Omental fat pad (tissue), 4 donors: Measurements from ENCODE around the gene RIPPLY3. TPM values are rescaled to one million over a fixed set of nuclear protein-coding genes. Genes with fewer than 3 reads are reported as not detected.
"Not testable (repeated sequence)": the region's sequence is repeated elsewhere in the genome, so short reads cannot be mapped to it uniquely, and the experiment has no call there.

ENCODE experiments used
- ATAC-seq: fragments of 150-250 bp; one replicate; pipeline ENCODE4 v1.9.1; 2016; ENCODE audit warnings: mild to moderate bottlenecking, moderate library complexity; ENCODE audit not compliant: low FRiP score
- DNase-seq: peaks from one replicate; pipeline ENCODE4 v3.0.0-alpha.2; 2019; ENCODE audit warnings: low spot score
- total RNA-seq, 4 donors: library from RNA; depleted of rRNA; stranded (reverse); fragments of >200 nt; gene quantifications; one replicate each; pipeline ENCODE4 v1.1.0, GENCODE V29; 2016
- TF ChIP-seq, protein P1 (sequence below), 3 donors: fragments of 450-650 bp; IDR thresholded peaks; one replicate each; pipeline ENCODE4 v1.5.1; 2016 to 2017; ENCODE audit warnings: antibody characterized with exemption in 3 of 3, mild to moderate bottlenecking in 3 of 3, moderate library complexity in 2 of 3

The RIPPLY3 gene
- total RNA-seq, 4 donors from 2014 or later, result not detected

DNA sequence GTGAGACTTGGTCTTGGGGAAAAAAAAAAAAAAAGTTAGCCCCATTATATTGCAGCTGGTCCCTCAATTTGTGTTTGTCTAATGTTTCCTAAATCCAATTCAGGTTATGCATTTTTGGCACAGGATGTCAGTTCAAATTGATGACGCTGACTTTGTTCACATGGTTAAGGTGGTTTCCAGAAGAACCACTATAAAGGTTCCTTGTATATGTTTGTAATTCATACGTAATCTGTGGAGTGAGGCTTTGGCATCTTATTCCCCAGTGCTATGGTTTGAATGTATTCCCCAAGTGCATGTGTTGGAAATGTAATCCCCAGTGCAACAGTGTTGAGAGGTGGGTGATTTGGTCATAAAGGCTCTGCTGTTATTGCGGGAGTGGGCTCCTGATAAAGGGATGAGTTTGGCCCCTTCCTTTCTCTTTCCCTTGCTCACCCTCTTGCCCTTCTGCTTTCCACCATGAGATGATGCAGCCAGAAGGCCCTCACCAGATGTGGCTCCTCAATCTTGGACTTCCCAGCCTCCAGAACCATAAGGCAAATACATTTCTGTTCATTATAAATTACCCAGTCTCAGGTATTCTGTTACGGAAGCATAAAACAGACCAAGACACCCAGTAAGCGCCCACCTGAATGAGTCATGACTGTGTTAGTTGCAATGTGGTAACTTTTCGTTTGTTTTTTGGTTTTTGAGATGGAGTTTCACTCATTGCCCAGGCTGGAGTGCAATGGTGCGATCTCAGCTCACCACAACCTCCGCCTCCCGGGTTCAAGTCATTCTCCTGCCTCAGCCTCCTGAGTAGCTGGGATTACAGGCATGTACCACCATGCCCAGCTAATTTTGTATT, 20.5 kb upstream of the RIPPLY3 start:
- TF ChIP-seq, protein P1, sequence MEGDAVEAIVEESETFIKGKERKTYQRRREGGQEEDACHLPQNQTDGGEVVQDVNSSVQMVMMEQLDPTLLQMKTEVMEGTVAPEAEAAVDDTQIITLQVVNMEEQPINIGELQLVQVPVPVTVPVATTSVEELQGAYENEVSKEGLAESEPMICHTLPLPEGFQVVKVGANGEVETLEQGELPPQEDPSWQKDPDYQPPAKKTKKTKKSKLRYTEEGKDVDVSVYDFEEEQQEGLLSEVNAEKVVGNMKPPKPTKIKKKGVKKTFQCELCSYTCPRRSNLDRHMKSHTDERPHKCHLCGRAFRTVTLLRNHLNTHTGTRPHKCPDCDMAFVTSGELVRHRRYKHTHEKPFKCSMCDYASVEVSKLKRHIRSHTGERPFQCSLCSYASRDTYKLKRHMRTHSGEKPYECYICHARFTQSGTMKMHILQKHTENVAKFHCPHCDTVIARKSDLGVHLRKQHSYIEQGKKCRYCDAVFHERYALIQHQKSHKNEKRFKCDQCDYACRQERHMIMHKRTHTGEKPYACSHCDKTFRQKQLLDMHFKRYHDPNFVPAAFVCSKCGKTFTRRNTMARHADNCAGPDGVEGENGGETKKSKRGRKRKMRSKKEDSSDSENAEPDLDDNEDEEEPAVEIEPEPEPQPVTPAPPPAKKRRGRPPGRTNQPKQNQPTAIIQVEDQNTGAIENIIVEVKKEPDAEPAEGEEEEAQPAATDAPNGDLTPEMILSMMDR (IDR thresholded peaks at IDR 0.05), result no peak
- DNase-seq (no peak), ATAC-seq (no peak)

DNA sequence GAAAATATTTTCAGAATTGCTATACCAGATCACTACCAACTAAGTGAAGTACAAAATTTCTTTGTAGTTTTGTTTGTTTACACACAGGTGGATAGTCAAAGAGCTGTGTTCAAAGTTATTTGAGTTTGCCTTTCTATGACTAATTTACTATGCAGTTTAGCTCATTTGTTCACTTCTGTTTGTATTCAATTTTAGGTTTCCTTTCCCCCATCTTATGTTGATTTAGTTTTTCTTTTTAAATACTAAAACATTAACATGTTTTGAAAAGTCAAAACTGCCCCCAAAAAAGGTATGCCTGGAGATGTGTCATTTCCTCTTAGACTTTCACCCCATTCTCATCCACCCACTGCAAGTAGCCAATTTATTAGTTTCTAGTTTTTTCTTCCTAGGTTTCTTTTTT, 18.7 kb upstream of the RIPPLY3 start:
- DNase-seq (no peak), ATAC-seq (no peak)
- TF ChIP-seq, protein P1 (IDR thresholded peaks at IDR 0.05), result no peak

DNA sequence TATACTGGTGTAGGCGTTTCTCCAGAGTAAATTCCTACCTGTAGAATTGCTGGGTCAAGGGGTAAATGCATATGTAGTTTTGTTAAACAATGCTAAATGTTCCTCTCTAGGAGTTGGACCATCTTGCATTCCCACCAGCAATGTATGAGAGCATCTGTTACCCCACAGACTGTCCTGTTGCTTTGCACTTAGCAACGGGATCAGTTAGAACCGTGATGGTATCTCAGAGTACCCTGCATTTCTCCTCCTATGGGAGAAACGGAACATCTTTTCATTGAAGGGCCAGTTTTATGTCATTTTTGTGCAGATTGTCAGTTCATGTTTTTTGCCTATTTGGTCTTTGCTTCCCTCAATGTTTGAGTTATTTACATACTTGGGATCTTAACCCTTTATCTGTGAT, 18.0 kb upstream of the RIPPLY3 start:
- TF ChIP-seq, protein P1 (IDR thresholded peaks at IDR 0.05), result no peak
- ATAC-seq, result no peak
- DNase-seq, result no peak

DNA sequence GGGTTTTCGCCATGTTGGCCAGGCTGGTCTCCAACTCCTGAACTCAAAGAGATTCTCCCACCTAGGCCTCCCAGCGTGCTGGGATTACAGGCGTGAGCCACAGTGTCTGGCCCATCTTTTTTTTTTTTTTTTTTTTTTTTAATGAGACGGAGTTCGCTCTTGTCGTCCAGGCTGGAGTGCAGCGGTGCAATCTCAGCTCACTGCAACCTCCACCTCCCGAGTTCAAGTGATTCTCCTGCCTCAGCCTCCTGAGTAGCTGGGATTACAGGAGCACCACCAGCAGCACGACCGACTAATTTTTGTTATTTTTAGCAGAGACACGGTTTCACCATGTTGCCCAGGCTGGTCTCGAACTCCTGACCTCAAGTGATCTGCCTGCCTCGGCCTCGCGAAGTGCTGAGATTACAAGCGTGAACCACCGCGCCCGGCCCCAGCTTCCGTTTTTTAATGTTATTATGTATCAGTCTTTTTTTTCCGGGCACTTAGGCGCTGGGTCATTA, 17.3 kb upstream of the RIPPLY3 start:
- not testable (repeated sequence) for DNase-seq, ATAC-seq

DNA sequence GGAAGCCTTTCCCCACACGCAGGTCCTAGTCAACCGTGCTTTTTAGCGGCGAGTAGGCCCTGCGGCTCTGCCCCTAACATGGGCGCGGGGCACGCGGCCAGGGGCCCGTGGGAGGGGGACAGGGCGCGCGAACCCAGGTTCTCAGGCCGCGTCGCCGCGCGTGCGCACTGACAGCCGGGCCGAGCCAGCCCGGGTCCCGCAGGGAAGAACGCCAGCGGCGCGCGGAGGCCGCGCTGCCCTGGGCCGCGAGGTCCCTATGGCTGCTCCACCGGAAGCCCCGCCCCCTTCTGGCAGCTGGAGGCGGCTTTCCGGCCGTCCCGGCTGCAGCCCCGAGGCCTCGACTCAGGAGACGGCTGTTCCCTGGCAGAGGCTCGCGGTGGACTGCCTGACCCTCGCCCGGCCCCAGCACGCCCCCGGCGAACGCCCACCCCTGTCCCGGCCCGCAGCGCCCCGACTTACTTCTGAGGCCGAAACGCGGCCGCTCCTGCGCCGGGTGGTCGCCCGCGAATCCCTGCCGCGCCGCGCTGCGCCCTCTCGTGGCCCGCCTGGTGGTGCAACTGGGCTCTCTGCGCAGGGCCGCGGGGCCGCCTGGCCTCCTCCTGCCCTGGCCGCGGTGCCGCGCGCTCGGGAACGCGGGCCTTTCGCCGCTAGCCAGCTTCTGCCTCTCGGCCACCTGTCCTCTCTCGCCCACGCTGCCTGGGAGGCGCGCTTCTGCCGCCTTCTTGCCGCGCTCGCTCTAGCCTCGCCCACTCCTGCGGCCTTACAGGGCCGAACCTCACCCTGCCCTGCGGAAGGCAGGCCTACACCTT, 16.6 kb upstream of the RIPPLY3 start:
- DNase-seq (peak; percentile 69), ATAC-seq (peak; percentile 98)
- TF ChIP-seq, protein P1 (IDR thresholded peaks at IDR 0.05), result peak in 2 of 3 donors; percentile 51 to 79

DNA sequence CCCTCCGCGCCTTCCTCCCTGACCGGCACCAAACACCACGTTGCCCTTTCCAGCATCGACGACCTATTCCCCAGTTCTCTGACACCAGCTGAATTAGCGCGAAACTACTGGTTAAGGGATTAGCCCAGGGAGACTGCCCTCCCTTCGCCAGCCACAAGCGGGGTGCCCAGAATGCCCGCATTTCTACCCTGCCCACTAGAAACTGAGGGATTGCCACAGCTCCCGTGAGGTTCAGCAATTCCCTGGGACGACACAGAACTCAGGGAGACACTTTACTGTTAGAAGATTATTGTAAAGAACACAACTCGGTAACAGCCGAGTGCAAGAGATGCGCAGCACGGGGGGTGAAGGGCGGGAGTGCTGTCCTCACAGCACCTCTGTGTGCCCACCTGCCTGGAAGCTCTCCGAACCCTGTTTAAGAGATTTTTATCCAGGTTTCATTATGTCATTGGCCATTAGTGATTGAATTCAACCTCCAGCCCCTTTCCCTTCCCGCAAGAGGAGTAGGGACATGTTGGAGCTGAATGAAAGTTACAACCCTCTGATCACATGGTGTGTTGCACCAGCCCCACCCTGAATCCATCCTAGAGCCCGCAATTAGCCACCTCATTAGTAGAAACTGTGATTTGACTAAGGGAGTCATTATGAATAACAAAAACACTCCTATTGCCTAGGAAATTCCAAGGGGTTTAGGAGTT, 15.8 kb upstream of the RIPPLY3 start:
- ATAC-seq (no peak), DNase-seq (no peak)
- TF ChIP-seq, protein P1 (IDR thresholded peaks at IDR 0.05), result no peak

DNA sequence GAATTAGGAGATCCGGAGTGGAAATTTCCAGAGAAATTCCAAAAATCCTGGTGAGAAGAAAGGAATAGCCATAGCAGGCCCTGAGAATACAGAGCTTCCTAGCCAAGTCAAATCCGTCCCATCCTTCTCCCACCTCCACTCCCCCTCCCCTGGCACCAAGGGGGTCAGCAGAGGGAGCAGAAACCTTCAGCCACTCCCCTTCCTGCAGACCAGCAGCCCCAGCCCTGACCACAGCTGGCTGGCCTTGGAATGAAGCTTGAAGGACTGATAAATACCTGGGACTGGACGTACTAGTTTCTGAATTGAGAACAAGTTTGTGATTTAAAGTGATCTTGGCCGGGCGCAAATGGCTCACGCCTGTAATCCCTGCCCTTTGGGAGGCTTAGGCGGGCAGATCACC, 13.8 kb upstream of the RIPPLY3 start:
- no peak for ATAC-seq
- TF ChIP-seq, protein P1 (IDR thresholded peaks at IDR 0.05), result no peak
- no peak for DNase-seq
